PC-3 (cell line): Measurements from ENCODE around the gene DCAF12. TPM values are rescaled to one million over a fixed set of nuclear protein-coding genes. Genes with fewer than 3 reads are reported as not detected.
A peak's percentile ranks its signal among the peaks of the same experiment; 100 is the strongest.
"Not testable (repeated sequence)": the region's sequence is repeated elsewhere in the genome, so short reads cannot be mapped to it uniquely, and the experiment has no call there.

Experiments
- ATAC-seq: fragments of 200-7000 bp; cut with Tn5 transposase; 2 replicates; pipeline ENCODE4 v1.9.1; 2020; ENCODE audit warnings: mild to moderate bottlenecking, moderate library complexity
- BruUV-seq: library from RNA; stranded (reverse); fragments of 400-500 nt; replicated peaks from 2 replicates; lab custom pipeline; 2021; lab: Mats Ljungman, UMichigan
- CTCF ChIA-PET: fragments of 300-600 bp; sonication (Branson Sonifier 250); formaldehyde crosslinking; loops from one replicate; lab custom pipeline; 2022; ENCODE audit warnings: antibody characterized with exemption; lab: Charles Lee
- POLR2A ChIA-PET: fragments of 300-600 bp; sonication (Branson Sonifier 250); formaldehyde crosslinking; loops from one replicate; lab custom pipeline; 2022; ENCODE audit warnings: antibody characterized with exemption; ENCODE audit not compliant: unreplicated experiment; lab: Charles Lee
- DNase-seq: peaks from one replicate; pipeline ENCODE4 v3.0.0-alpha.2; 2015
- H2AFZ ChIP-seq: fragments of 300-600 bp; sonication (generic); 2 replicates; pipeline ENCODE4 v1.6.0; 2016; ENCODE audit warnings: antibody characterized with exemption, low read length
- H3F3A ChIP-seq: fragments of 300-600 bp; sonication (generic); one replicate; pipeline ENCODE4 v1.6.0; 2017; ENCODE audit warnings: antibody characterized with exemption, low read length, control low read depth, mild to moderate bottlenecking; ENCODE audit not compliant: unreplicated experiment
- H3K27ac ChIP-seq: fragments of 300-600 bp; sonication (generic); 2 replicates; pipeline ENCODE4 v1.5.1; 2016; ENCODE audit warnings: mild to moderate bottlenecking, low read length
- H3K27me3 ChIP-seq: fragments of 300-600 bp; sonication (generic); 2 replicates; pipeline ENCODE4 v1.6.1; 2016; ENCODE audit warnings: low read length, mixed read lengths
- H3K36me3 ChIP-seq: fragments of 300-600 bp; sonication (generic); 2 replicates; pipeline ENCODE4 v1.6.1; 2016; ENCODE audit warnings: low read depth, mixed run types, low read length, mixed read lengths
- H3K4me1 ChIP-seq: fragments of 300-600 bp; sonication (generic); 2 replicates; pipeline ENCODE4 v1.5.1; 2016; ENCODE audit warnings: low read length; ENCODE audit not compliant: insufficient read depth
- H3K4me2 ChIP-seq: fragments of 300-600 bp; sonication (generic); 2 replicates; pipeline ENCODE4 v1.6.0; 2016; ENCODE audit warnings: low read length
- H3K4me3 ChIP-seq: fragments of 300-600 bp; sonication (generic); 2 replicates; pipeline ENCODE4 v1.5.1; 2016; ENCODE audit warnings: mild to moderate bottlenecking, low read length, mixed read lengths
- H3K79me2 ChIP-seq: fragments of 300-600 bp; sonication (generic); 2 replicates; pipeline ENCODE4 v1.6.1; 2017; ENCODE audit warnings: low read length, mixed read lengths
- H3K9ac ChIP-seq: fragments of 300-600 bp; sonication (generic); 2 replicates; pipeline ENCODE4 v1.6.0; 2016; ENCODE audit warnings: mild to moderate bottlenecking, low read length
- H3K9me2 ChIP-seq: fragments of 300-600 bp; sonication (generic); replicated peaks from 2 replicates; pipeline ENCODE4 v1.6.1; 2016; ENCODE audit warnings: mixed run types, low read length, mixed read lengths
- H3K9me3 ChIP-seq: fragments of 300-600 bp; sonication (generic); 2 replicates; pipeline ENCODE4 v1.6.1; 2016; ENCODE audit warnings: low read length, mixed read lengths
- H4K20me1 ChIP-seq: fragments of 300-600 bp; sonication (generic); 2 replicates; pipeline ENCODE4 v1.6.1; 2016; ENCODE audit warnings: low read length, mixed read lengths
- EZH2 ChIP-seq: fragments of 300-600 bp; sonication (generic); IDR thresholded peaks from one replicate; pipeline ENCODE4 v1.6.1; 2017; ENCODE audit warnings: antibody characterized with exemption, mild to moderate bottlenecking, low read length; ENCODE audit not compliant: unreplicated experiment
- EZH2phosphoT487 ChIP-seq: fragments of 300-600 bp; sonication (generic); IDR thresholded peaks from 2 replicates; pipeline ENCODE4 v1.6.1; 2018; ENCODE audit warnings: mild to moderate bottlenecking, antibody characterized with exemption, low read length, borderline replicate concordance
- intact Hi-C: fragments of 100-400 bp; cut with micrococcal nuclease; formaldehyde crosslinking; loops from 2 replicates; pipeline ENCODE4 v1.9.0; 2023
- total RNA-seq: library from RNA; depleted of rRNA; stranded (reverse); fragments of >200 nt; gene quantifications from 2 replicates; pipeline ENCODE4 v1.2.3, GENCODE V29; 2014
- TF ChIP-seq, protein P1 (sequence below): fragments of 300-600 bp; sonication (generic); conservative IDR thresholded peaks from 2 replicates; pipeline ENCODE4 v1.5.1; 2017; ENCODE audit warnings: antibody characterized with exemption, low read depth, mild to moderate bottlenecking, low read length

The DCAF12 gene
- total RNA-seq, 1 experiment from 2014 or later = 12.9 TPM

- Histone ChIP-seq H3K4me1 (peaks cover 18% of the 10 kb centered on the region), H3K9me2 (no peaks in the 10 kb centered on the region), H3F3A (no peaks in the 10 kb centered on the region), H3K79me2 (peaks cover 78% of the 10 kb centered on the region), H3K9ac (no peak overlapping the region), H2AFZ (no peak overlapping the region), H3K9me3 (no peaks in the 10 kb centered on the region), H3K4me2 (peak overlapping the region; percentile 93), H3K4me3 (peak overlapping the region; percentile 98; the same call in 1 of the 2 replicates), H3K27me3 (no peaks in the 10 kb centered on the region), H3K36me3 (no peaks in the 10 kb centered on the region; the same call in 1 of the 2 replicates), H3K27ac (no peak overlapping the region), H4K20me1 (peaks cover 35% of the 10 kb centered on the region)
- CTCF ChIA-PET = no interaction called here
- BruUV-seq = no TSS peak
- ATAC-seq (no peak), DNase-seq (no peak)
- POLR2A ChIA-PET = no interaction called here
- TF ChIP-seq EZH2 = no peak
- no peak for TF ChIP-seq EZH2phosphoT487
- TF ChIP-seq, protein P1, sequence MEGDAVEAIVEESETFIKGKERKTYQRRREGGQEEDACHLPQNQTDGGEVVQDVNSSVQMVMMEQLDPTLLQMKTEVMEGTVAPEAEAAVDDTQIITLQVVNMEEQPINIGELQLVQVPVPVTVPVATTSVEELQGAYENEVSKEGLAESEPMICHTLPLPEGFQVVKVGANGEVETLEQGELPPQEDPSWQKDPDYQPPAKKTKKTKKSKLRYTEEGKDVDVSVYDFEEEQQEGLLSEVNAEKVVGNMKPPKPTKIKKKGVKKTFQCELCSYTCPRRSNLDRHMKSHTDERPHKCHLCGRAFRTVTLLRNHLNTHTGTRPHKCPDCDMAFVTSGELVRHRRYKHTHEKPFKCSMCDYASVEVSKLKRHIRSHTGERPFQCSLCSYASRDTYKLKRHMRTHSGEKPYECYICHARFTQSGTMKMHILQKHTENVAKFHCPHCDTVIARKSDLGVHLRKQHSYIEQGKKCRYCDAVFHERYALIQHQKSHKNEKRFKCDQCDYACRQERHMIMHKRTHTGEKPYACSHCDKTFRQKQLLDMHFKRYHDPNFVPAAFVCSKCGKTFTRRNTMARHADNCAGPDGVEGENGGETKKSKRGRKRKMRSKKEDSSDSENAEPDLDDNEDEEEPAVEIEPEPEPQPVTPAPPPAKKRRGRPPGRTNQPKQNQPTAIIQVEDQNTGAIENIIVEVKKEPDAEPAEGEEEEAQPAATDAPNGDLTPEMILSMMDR = no peak
- intact Hi-C loops = no loop called here
Measured at GRCh38 chr9:34045903-34046302, 80.6 kb downstream of the DCAF12 start.

- H3K4me2 ChIP-seq, H3K27me3 ChIP-seq, intact Hi-C loops, H3K9me3 ChIP-seq, POLR2A ChIA-PET, H3K9ac ChIP-seq, H3K9me2 ChIP-seq, H2AFZ ChIP-seq, H3K4me3 ChIP-seq, CTCF ChIA-PET, H3K36me3 ChIP-seq, ATAC-seq, H3K4me1 ChIP-seq, BruUV-seq, H3F3A ChIP-seq, H3K27ac ChIP-seq, DNase-seq: not testable (repeated sequence)
- Histone ChIP-seq H3K79me2 (peaks cover 86% of the 10 kb centered on the region), H4K20me1 (peaks cover 27% of the 10 kb centered on the region; the same call in 1 of the 2 replicates)
Measured at GRCh38 chr9:34042074-34042473, 84.4 kb downstream of the DCAF12 start.

DNA sequence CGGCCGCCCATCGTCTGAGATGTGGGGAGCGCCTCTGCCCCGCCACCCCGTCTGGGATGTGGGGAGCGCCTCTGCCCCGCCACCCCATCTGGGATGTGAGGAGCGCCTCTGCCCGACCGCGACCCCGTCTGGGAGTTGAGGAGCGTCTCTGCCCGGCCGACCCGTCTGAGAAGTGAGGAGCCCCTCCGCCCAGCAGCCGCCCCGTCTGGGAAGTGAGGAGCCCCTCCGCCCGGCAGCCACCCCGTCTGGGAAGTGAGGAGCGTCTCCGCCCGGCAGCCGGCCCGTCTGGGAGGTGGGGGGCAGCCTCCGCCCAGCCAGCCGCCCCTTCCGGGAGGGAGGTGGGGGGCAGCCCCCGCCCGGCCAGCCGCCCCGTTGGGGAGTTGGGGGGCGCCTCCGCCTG, 87.6 kb downstream of the DCAF12 start:
- H3K4me3 ChIP-seq, H3F3A ChIP-seq, POLR2A ChIA-PET, H3K4me2 ChIP-seq, DNase-seq, H3K4me1 ChIP-seq, H2AFZ ChIP-seq, ATAC-seq, H3K9me2 ChIP-seq, intact Hi-C loops, H3K9ac ChIP-seq, H3K9me3 ChIP-seq, BruUV-seq, CTCF ChIA-PET, H3K36me3 ChIP-seq, H3K27ac ChIP-seq, H3K27me3 ChIP-seq: not testable (repeated sequence)
- peaks cover 84% of the 10 kb centered on the region for H3K79me2 ChIP-seq
- peaks cover 23% of the 10 kb centered on the region; the same call in 1 of the 2 replicates for H4K20me1 ChIP-seq

GRCh38 chr9:34037626-34038025, 88.9 kb downstream of the DCAF12 start:
- no peak overlapping the region for H2AFZ ChIP-seq
- H3F3A ChIP-seq = no peaks in the 10 kb centered on the region
- TF ChIP-seq, protein P1 = no peak
- no peak for TF ChIP-seq EZH2
- TF ChIP-seq EZH2phosphoT487 = no peak
- no peak overlapping the region for H3K27ac ChIP-seq
- H3K9ac ChIP-seq = no peak overlapping the region
- H3K4me1 ChIP-seq = no peaks in the 10 kb centered on the region
- CTCF ChIA-PET = no interaction called here
- peaks cover 4% of the 10 kb centered on the region; the same call in 1 of the 2 replicates for H3K36me3 ChIP-seq
- H3K9me3 ChIP-seq = no peaks in the 10 kb centered on the region
- ATAC-seq = no peak
- H3K27me3 ChIP-seq = no peaks in the 10 kb centered on the region
- BruUV-seq = no TSS peak
- POLR2A ChIA-PET = no interaction called here
- DNase-seq = no peak
- no peaks in the 10 kb centered on the region for H3K9me2 ChIP-seq
- H3K4me3 ChIP-seq = no peak overlapping the region
- H3K4me2 ChIP-seq = no peak overlapping the region
- peaks cover 84% of the 10 kb centered on the region for H3K79me2 ChIP-seq
- intact Hi-C loops = no loop called here
- peaks cover 12% of the 10 kb centered on the region; the same call in 1 of the 2 replicates for H4K20me1 ChIP-seq
